HG02571 (cell line): ENCODE results near the gene SPATA2L.
A peak's percentile ranks its signal among the peaks of the same experiment; 100 is the strongest.
"Not testable (repeated sequence)": the region's sequence is repeated elsewhere in the genome, so short reads cannot be mapped to it uniquely, and the experiment has no call there.

Source experiments
- ATAC-seq: cut with Tn5 transposase; IDR thresholded peaks from one replicate; pipeline ENCODE4 v1.9.1; 2021; ENCODE audit warnings: mild to moderate bottlenecking, moderate library complexity; ENCODE audit not compliant: unreplicated experiment

The SPATA2L gene

GRCh38 chr16:89708481-89708931 is 7.0 kb upstream of the SPATA2L start:
- ATAC-seq: no peak

DNA sequence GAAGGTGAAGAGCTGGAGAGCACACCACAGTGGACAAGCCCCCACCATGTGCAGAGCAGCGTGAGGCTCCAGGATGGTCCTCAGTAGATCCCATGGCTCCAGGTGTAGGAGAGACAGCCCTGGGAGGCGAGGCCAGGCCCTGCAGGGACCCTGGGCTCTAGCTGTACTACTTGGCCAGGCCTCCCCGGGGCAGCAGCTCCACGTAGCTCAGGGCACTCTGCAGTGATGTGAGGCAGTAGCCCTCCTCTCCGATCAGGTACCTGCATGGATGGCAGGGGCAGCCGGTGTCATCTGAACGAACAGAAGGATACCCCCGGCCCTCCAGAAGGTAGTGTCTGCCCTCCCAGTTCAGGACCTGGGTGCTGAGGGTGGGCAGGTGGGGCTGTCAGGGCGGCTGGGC is 6.2 kb upstream of the SPATA2L start:
- no peak for ATAC-seq

GRCh38 chr16:89706518-89707260 is 5.2 kb upstream of the SPATA2L start:
- ATAC-seq: no peak

GRCh38 chr16:89705006-89705405 is 3.5 kb upstream of the SPATA2L start:
- no peak for ATAC-seq

DNA sequence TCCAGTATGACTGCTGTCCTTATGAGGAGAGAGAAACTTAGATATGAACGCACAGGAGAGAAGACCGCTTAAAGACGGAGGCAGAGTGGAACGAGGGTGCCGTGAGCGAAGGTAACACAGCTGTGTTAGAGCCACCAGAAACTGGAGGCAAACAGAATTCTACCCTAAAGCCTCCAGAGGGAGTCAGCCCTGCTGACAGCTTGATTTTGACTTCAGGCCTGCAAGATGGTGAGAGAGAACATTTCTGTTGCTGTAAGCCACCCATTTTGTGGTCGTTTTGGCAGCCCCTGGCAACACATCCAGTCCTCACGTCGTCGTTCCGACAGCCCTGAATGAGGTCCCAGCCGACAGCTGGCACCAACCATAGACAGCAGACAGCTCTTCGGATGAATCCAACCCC is 2.8 kb upstream of the SPATA2L start:
- ATAC-seq: no peak

DNA sequence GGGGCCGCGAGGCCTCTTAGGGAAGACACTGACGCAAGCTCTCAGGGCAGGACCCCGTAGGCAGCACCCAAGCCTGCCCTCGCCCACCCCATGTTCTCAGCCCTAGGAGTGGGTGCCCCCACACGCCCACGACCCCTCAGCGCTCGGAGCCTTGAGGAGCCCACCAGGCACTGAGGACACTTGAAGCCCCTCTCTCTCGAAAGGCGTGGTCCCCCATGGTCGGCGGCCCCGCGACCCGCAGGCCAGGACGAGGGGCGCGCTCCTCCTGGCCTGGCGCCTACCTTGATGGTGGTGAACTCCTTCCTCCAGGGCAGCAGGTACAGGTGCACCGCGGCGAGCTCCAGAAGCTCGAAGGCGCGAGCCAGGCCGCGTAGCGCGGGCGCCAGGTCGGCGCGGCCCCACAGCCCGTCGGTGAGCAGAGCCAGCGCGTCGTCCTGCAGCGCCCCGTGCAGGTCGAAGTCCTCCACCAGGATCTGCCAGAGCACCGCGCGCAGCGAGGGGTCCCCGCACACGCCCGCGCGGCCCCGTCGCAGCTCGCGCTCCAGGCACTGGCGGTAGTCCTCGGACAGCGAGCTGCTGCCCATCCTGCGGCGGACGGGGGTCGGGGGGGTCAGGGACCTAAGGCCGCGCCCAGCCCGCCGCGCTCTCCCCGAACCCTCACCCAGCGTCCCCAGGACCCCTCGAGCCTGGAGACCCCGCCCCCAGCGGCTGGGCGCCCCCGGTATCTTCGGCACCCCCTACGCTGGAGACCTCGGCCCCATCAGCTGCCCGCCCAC is 668 bp downstream of the SPATA2L start:
- ATAC-seq: no peak

- peak; percentile 43 for ATAC-seq
These were observed 1.3 kb downstream of the SPATA2L start for GRCh38 chr16:89700100-89700648.

DNA sequence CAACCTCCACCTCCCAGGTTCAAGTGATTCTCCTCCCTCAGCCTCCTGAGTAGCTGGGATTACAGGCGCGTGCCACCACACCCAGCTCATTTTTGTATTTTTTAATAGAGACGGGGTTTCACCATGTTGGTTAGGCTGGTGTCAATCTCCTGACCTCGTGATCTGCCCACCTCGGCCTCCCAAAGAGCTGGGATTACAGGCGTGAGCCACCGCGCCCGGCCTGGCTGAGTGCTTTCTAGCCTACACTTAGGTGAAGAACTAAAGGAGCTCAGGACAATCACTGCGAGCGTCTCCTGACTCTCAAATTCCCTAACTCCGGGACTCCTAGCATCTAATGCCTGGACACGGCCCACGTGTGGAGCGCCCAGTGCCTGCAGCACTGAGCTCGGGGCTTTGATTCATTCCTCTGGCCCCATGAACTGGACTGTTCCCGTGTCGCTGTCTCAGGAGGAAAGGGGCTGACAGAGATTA is 1.8 kb downstream of the SPATA2L start:
- ATAC-seq: not testable (repeated sequence)

- ATAC-seq: not testable (repeated sequence)
These were observed 2.8 kb downstream of the SPATA2L start for GRCh38 chr16:89698717-89699116.

- ATAC-seq: no peak
These were observed 3.7 kb downstream of the SPATA2L start for GRCh38 chr16:89697616-89698331.

GRCh38 chr16:89697161-89697615 is 4.3 kb downstream of the SPATA2L start:
- ATAC-seq: no peak

DNA sequence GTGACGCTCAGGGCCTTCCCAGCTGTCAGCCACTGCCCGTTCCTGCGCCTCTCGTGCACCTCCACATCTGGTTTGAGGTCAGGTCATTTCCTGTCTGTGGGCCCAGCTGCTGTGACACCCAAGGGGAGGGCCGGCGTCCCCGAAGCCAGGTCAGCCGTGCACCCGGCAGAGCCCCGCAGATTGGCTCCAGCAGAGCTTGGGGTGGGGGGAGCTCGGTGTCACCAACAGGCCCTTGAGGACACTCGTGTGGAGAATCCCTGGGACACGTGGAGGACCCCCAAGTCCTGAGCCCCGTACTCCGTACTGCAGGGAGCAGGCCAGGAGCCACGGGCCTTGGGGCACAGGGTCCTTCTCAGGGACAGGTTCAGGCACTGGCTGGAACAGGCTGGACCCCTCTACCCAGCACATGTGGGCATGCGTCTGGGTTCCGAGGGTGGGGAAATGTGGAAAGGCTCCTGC is 4.8 kb downstream of the SPATA2L start:
- ATAC-seq: no peak

GRCh38 chr16:89695875-89696669 is 5.4 kb downstream of the SPATA2L start:
- ATAC-seq: no peak

GRCh38 chr16:89695086-89695874 is 6.2 kb downstream of the SPATA2L start:
- ATAC-seq: no peak

- ATAC-seq: not testable (repeated sequence)
These were observed 6.8 kb downstream of the SPATA2L start for GRCh38 chr16:89694784-89695085.

- no peak for ATAC-seq
These were observed 7.3 kb downstream of the SPATA2L start for GRCh38 chr16:89693931-89694783.

- ATAC-seq: no peak
These were observed 8.2 kb downstream of the SPATA2L start for GRCh38 chr16:89693289-89693731.

GRCh38 chr16:89691986-89692569 is 9.4 kb downstream of the SPATA2L start:
- no peak for ATAC-seq
